ENCODE data around the gene COL4A6. TPM values are rescaled to one million over a fixed set of nuclear protein-coding genes. Genes with fewer than 3 reads are reported as not detected.

Gene COL4A6
- total and polyA plus RNA-seq, 2 of the 8 experiments (the other 6 are each of a cell fraction or from before 2014, with no cell fraction given), result 5.9 to 11.8 TPM

DNA sequence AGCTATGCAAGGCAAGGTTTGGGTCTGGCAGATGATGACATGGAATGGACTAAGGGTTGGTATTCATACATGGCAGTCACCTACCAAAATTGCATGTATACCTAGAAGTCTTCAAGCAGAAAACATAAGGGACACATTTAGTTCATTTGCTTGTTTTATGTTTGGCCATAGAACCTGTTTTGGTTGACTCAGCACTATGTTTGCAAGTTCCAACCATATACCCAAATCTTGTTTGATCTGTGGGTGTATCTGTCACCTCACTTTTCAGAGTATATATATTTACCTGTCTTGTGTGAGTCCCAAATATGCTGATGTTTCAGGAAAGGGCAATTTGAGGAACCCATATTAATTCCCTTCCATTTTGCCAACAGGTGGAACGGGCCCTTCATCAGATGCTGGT is 307.3 kb downstream of the COL4A6 start:
- Histone ChIP-seq H2BK5ac (ENCODE audit: low read depth, low read length) (no peak overlapping the region), H3K4me3 (ENCODE audit: extremely low read depth in 1 of 4, insufficient read depth in 2 of 4, low read depth in 3 of 4, low read length in 4 of 4) (no peak overlapping the region), H2BK120ac (replicated peaks; ENCODE audit: low read depth, low read length) (no peak overlapping the region), H4K5ac (ENCODE audit: insufficient read length, low read depth, low read length) (no peak overlapping the region), H2BK20ac (ENCODE audit: low read length) (no peak overlapping the region), H3K27ac (ENCODE audit: low read depth, low read length) (no peak overlapping the region), H2BK12ac (ENCODE audit: low read depth, low read length) (no peak overlapping the region), H3K18ac (ENCODE audit: extremely low read depth, low read length) (no peak overlapping the region), H3K36me3 (ENCODE audit: control insufficient read depth in 2 of 4, insufficient read depth in 4 of 4, low read length in 3 of 4) (no peaks in the 10 kb centered on the region), H3K4me1 (replicated peaks in 1 of 4; ENCODE audit: control insufficient read depth in 3 of 4, insufficient read depth in 4 of 4, low read length in 3 of 4) (peaks cover 0 to 3% (median 0%) of the 10 kb centered on the region in 4 experiments; a peak in 1 of 7 replicates), H3K79me2 (ENCODE audit: control insufficient read depth in 1 of 2, insufficient read depth in 2 of 2, low read length in 2 of 2) (no peaks in the 10 kb centered on the region), H3K56ac (replicated peaks; ENCODE audit: insufficient read length, low read depth, low read length) (no peak overlapping the region), H3K14ac (ENCODE audit: insufficient read length) (no peak overlapping the region), H4K20me1 (replicated peaks in 1 of 2; ENCODE audit: control insufficient read depth in 1 of 2, insufficient read depth in 2 of 2, low read length in 2 of 2) (no peaks in the 10 kb centered on the region), H3K4ac (replicated peaks; ENCODE audit: insufficient read length, low read depth, low read length) (no peak overlapping the region), H2AFZ (ENCODE audit: low read length) (no peak overlapping the region), H3K27me3 (replicated peaks in 1 of 4; ENCODE audit: control insufficient read depth in 3 of 4, extremely low read depth in 1 of 4, insufficient read depth in 3 of 4, low read length in 3 of 4) (no peaks in the 10 kb centered on the region), H3K79me1 (ENCODE audit: low read depth, low read length) (no peaks in the 10 kb centered on the region), H3K9me3 (ENCODE audit: insufficient read depth in 2 of 2, low read depth in 1 of 2, low read length in 1 of 2) (no peaks in the 10 kb centered on the region), H4K8ac (ENCODE audit: extremely low read depth, insufficient read depth, low read length) (no peak overlapping the region), H3K4me2 (ENCODE audit: insufficient read depth in 1 of 2, low read depth in 2 of 2, low read length in 2 of 2) (no peak overlapping the region), H2AK5ac (ENCODE audit: low read depth, low read length) (no peak overlapping the region), H3K9ac (replicated peaks in 1 of 4; ENCODE audit: extremely low read depth in 1 of 4, low read depth in 3 of 4, low read length in 3 of 4) (no peak overlapping the region), H3K23me2 (ENCODE audit: low read depth, low read length) (no peaks in the 10 kb centered on the region), H2BK15ac (ENCODE audit: low read length) (no peak overlapping the region), H4K91ac (replicated peaks; ENCODE audit: insufficient read length, low read length) (no peak overlapping the region), H3K23ac (ENCODE audit: insufficient read length) (no peak overlapping the region)
- WGBS, 2 experiments (ENCODE audit: extremely low coverage in 1 of 2, insufficient coverage in 1 of 2, insufficient read length in 1 of 2, insufficient replicate concordance in 2 of 2, low coverage in 1 of 2, low lambda C conversion rate in 2 of 2, missing lambda C conversion rate in 1 of 2), result 86% methylated on average over 1 of the region's 1 CpG; no CpG with 5 or more reads in 1 of the 2 experiments
- DNase-seq (ENCODE audit: low read depth in 1 of 2, low spot score in 2 of 2), result no peak
- ChIA-PET CTCF (ENCODE audit: partially characterized antibody) (interaction anchor here (1.4 kb wide), 1 partner anchor 8 kb away, joined by 4 read pairs; no protein-coding TSS in a partner anchor), POLR2A (ENCODE audit: partially characterized antibody) (no interaction called here)
- no peak for FAIRE-seq
- no peak for TF ChIP-seq RAD21 (IDR thresholded peaks at IDR 0.05 in 1 of 2, conservative IDR thresholded peaks at IDR 0.05 in 1 of 2; ENCODE audit: low read depth in 2 of 2, low read length in 2 of 2)
- TF ChIP-seq SUZ12 (IDR thresholded peaks at IDR 0.05; ENCODE audit: low read length), result no peak
- TF ChIP-seq, protein P1, sequence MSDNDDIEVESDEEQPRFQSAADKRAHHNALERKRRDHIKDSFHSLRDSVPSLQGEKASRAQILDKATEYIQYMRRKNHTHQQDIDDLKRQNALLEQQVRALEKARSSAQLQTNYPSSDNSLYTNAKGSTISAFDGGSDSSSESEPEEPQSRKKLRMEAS (IDR thresholded peaks at IDR 0.05), result no peak
- TF ChIP-seq KDM1A (IDR thresholded peaks at IDR 0.05; ENCODE audit: borderline replicate concordance, low read length), result no peak
- TF ChIP-seq JUND (IDR thresholded peaks at IDR 0.05; ENCODE audit: low read length), result no peak
- no peak for TF ChIP-seq POLR2A (IDR thresholded peaks at IDR 0.05; ENCODE audit: control extremely low read depth in 1 of 2, low read depth in 2 of 2, low read length in 2 of 2)
- TF ChIP-seq CBX8 (IDR thresholded peaks at IDR 0.05; ENCODE audit: borderline replicate concordance, low read depth, low read length), result no peak
- TF ChIP-seq, protein P2, sequence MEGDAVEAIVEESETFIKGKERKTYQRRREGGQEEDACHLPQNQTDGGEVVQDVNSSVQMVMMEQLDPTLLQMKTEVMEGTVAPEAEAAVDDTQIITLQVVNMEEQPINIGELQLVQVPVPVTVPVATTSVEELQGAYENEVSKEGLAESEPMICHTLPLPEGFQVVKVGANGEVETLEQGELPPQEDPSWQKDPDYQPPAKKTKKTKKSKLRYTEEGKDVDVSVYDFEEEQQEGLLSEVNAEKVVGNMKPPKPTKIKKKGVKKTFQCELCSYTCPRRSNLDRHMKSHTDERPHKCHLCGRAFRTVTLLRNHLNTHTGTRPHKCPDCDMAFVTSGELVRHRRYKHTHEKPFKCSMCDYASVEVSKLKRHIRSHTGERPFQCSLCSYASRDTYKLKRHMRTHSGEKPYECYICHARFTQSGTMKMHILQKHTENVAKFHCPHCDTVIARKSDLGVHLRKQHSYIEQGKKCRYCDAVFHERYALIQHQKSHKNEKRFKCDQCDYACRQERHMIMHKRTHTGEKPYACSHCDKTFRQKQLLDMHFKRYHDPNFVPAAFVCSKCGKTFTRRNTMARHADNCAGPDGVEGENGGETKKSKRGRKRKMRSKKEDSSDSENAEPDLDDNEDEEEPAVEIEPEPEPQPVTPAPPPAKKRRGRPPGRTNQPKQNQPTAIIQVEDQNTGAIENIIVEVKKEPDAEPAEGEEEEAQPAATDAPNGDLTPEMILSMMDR (IDR thresholded peaks at IDR 0.05; ENCODE audit: control extremely low read depth in 1 of 3, insufficient read depth in 1 of 3, low read depth in 1 of 3, low read length in 3 of 3), result no peak
- no peak for TF ChIP-seq NRF1 (IDR thresholded peaks at IDR 0.05; ENCODE audit: low read depth, low read length)
- no peak for TF ChIP-seq POLR2AphosphoS5 (IDR thresholded peaks at IDR 0.05; ENCODE audit: low read depth, low read length)

Measured in H1 (cell line).